ENCODE results near the gene TMEM131.

Gene TMEM131

GRCh38 chr2:98020516-98020915 lies 24.8 kb upstream of the TMEM131 start:
- peaks cover 44% of the 10 kb centered on the region for H3K4me1 ChIP-seq (ENCODE audit: low read length)
- no peaks in the 10 kb centered on the region for H3K9me3 ChIP-seq (ENCODE audit: insufficient read depth, low read length)
- H3K4me3 ChIP-seq (ENCODE audit: low read length) = no peak overlapping the region
- TF ChIP-seq CTCF (IDR thresholded peaks at IDR 0.05; ENCODE audit: low read depth, low read length) (no peak), EZH2phosphoT487 (IDR thresholded peaks at IDR 0.05; ENCODE audit: low read depth) (no peak)
- H3K27ac ChIP-seq (ENCODE audit: low read length) = no peak overlapping the region
- H3K79me2 ChIP-seq (ENCODE audit: low read length) = no peaks in the 10 kb centered on the region
- no peaks in the 10 kb centered on the region for H4K20me1 ChIP-seq (ENCODE audit: insufficient read depth, low read length)
- H3K27me3 ChIP-seq (ENCODE audit: low read depth, low read length) = no peaks in the 10 kb centered on the region
- H2AFZ ChIP-seq (ENCODE audit: low read depth, low read length) = no peak overlapping the region
- peaks cover 14% of the 10 kb centered on the region for H3K36me3 ChIP-seq (replicated peaks; ENCODE audit: low read depth, low read length)
- no peak overlapping the region for H3K4me2 ChIP-seq (ENCODE audit: low read length)
- no peak overlapping the region for H3K9ac ChIP-seq (ENCODE audit: low read length)

DNA sequence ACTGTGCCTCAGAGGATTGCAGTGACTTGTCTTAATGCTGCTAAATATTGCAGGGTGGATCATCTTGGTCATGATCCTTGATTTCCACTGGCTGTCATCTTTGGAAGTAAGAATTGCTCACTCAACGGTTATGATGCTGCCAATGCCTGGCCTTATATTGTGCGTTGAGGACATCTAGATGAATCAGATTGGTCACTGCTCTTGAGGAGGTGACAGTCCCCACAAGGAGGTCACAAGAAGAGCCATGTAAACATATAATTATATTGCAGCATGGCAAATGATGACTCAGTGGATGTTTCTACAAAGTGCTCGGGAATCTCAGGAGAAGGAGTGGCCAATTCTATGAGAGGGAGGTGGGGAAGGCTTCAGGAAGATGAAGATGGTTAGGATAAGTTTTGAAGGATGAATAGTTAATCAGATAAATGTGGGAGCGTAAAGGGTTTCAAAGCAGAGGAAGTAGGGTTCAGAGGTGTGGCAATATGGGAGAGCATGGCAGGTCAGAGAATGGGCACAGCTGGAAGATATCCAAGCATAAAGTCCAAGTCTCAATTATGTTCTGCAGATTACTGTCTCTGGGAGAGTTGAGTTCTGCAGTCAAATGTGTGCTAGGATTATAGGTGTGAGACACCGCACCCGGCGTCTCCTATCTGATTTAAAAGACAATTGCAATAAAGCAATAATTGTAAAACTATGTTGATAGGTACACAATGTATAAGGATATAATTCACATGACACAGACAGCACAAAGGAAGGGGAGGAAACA lies 21.3 kb upstream of the TMEM131 start:
- no peaks in the 10 kb centered on the region for H3K27me3 ChIP-seq (ENCODE audit: low read depth, low read length)
- no peaks in the 10 kb centered on the region for H3K9me3 ChIP-seq (ENCODE audit: insufficient read depth, low read length)
- no peak overlapping the region for H2AFZ ChIP-seq (ENCODE audit: low read depth, low read length)
- no peak overlapping the region for H3K4me3 ChIP-seq (ENCODE audit: low read length)
- peaks cover 64% of the 10 kb centered on the region for H3K4me1 ChIP-seq (ENCODE audit: low read length)
- no peak overlapping the region for H3K4me2 ChIP-seq (ENCODE audit: low read length)
- no peaks in the 10 kb centered on the region for H4K20me1 ChIP-seq (ENCODE audit: insufficient read depth, low read length)
- H3K27ac ChIP-seq (ENCODE audit: low read length) = no peak overlapping the region
- peaks cover 7% of the 10 kb centered on the region for H3K36me3 ChIP-seq (replicated peaks; ENCODE audit: low read depth, low read length)
- H3K79me2 ChIP-seq (ENCODE audit: low read length) = 0 out of 2 replicates have a peak, but pooled peaks cover 2% of the 10 kb centered on the region
- TF ChIP-seq CTCF (IDR thresholded peaks at IDR 0.05; ENCODE audit: low read depth, low read length) (no peak), EZH2phosphoT487 (IDR thresholded peaks at IDR 0.05; ENCODE audit: low read depth) (no peak)
- no peak overlapping the region for H3K9ac ChIP-seq (ENCODE audit: low read length)

DNA sequence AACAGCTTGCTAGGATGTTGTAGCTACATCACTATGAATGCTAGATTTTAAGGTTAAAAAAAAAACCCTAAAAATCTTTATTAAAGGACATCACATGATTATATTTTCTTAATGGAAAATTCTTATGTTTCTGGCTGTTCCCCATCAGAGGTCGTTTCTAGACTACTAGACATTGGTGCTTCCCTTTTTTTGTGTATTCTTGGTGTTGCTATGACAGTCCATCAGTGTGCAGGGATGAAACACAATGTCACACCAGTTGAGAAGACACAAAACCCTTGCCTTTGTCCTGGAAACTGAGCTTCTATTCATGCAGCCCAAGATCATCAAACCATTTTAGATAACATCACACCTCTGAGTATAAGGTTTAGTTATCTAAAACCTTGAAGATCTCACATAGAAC lies 19.9 kb upstream of the TMEM131 start:
- peak overlapping the region; percentile 99 for H3K27ac ChIP-seq (ENCODE audit: low read length)
- H3K9ac ChIP-seq (ENCODE audit: low read length) = peak overlapping the region; percentile 84
- peak overlapping the region; percentile 94 for H3K4me2 ChIP-seq (ENCODE audit: low read length)
- no peak overlapping the region for H3K4me3 ChIP-seq (ENCODE audit: low read length)
- H3K36me3 ChIP-seq (replicated peaks; ENCODE audit: low read depth, low read length) = peaks cover 7% of the 10 kb centered on the region
- H3K79me2 ChIP-seq (ENCODE audit: low read length) = peaks cover 5% of the 10 kb centered on the region; the same call in 1 of the 2 replicates
- H3K4me1 ChIP-seq (ENCODE audit: low read length) = peaks cover 69% of the 10 kb centered on the region
- H3K27me3 ChIP-seq (ENCODE audit: low read depth, low read length) = no peaks in the 10 kb centered on the region
- TF ChIP-seq EZH2phosphoT487 (IDR thresholded peaks at IDR 0.05; ENCODE audit: low read depth) = no peak
- TF ChIP-seq CTCF (IDR thresholded peaks at IDR 0.05; ENCODE audit: low read depth, low read length) = peak; percentile 28; the same call in 1 of the 2 replicates
- peak overlapping the region; percentile 51; the same call in 1 of the 2 replicates for H2AFZ ChIP-seq (ENCODE audit: low read depth, low read length)
- no peaks in the 10 kb centered on the region for H4K20me1 ChIP-seq (ENCODE audit: insufficient read depth, low read length)
- no peaks in the 10 kb centered on the region for H3K9me3 ChIP-seq (ENCODE audit: insufficient read depth, low read length)

DNA sequence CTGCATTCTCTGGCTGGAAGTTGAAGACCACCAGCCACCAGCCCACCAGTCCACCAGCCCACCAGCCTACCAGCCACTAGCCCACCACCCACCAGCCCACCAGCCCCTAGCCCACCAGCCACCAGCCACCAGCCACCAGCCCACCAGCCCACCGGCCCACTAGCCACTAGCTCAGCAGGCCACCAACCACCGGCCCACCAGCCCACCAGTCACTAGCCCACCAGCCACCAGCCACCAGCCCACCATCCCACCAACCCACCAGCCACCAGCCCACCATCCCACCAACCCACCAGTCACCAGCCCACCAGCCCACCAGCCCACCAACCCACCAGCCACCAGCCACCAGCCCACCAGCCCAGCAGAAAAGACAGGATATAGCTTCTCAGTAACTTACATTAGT lies 18.6 kb upstream of the TMEM131 start:
- no peaks in the 10 kb centered on the region for H3K9me3 ChIP-seq (ENCODE audit: insufficient read depth, low read length)
- no peak for TF ChIP-seq EZH2phosphoT487 (IDR thresholded peaks at IDR 0.05; ENCODE audit: low read depth)
- TF ChIP-seq CTCF (IDR thresholded peaks at IDR 0.05; ENCODE audit: low read depth, low read length) = no peak
- peaks cover under 1% of the 10 kb centered on the region for H3K36me3 ChIP-seq (replicated peaks; ENCODE audit: low read depth, low read length)
- H2AFZ ChIP-seq (ENCODE audit: low read depth, low read length) = no peak overlapping the region
- H3K4me2 ChIP-seq (ENCODE audit: low read length) = peak overlapping the region; percentile 94
- H3K27ac ChIP-seq (ENCODE audit: low read length) = peak overlapping the region; percentile 99
- peak overlapping the region; percentile 63; the same call in 1 of the 2 replicates for H3K4me3 ChIP-seq (ENCODE audit: low read length)
- H3K79me2 ChIP-seq (ENCODE audit: low read length) = peaks cover 5% of the 10 kb centered on the region; the same call in 1 of the 2 replicates
- peak overlapping the region; percentile 84 for H3K9ac ChIP-seq (ENCODE audit: low read length)
- H3K27me3 ChIP-seq (ENCODE audit: low read depth, low read length) = no peaks in the 10 kb centered on the region
- H4K20me1 ChIP-seq (ENCODE audit: insufficient read depth, low read length) = no peaks in the 10 kb centered on the region
- H3K4me1 ChIP-seq (ENCODE audit: low read length) = peaks cover 73% of the 10 kb centered on the region

All from OCI-LY3 (cell line).